Hematopoietic multipotent progenitor cell (in vitro differentiated cells): Measurements from ENCODE around the gene TANC1. TPM values are rescaled to one million over a fixed set of nuclear protein-coding genes. Genes with fewer than 3 reads are reported as not detected.

Experiments
- DNase-seq, 3 donors: peaks; one replicate each; pipeline ENCODE4 v3.0.0-alpha.2; 2011 to 2015; ENCODE audit warnings: low read depth in 2 of 3, low spot score in 2 of 3
- total RNA-seq: library from RNA; depleted of rRNA; stranded (reverse); fragments of >200 nt; gene quantifications from one replicate; pipeline ENCODE4 v1.2.3, GENCODE V29; 2012

The TANC1 gene
- total RNA-seq, 1 donor: 7.3 TPM

DNA sequence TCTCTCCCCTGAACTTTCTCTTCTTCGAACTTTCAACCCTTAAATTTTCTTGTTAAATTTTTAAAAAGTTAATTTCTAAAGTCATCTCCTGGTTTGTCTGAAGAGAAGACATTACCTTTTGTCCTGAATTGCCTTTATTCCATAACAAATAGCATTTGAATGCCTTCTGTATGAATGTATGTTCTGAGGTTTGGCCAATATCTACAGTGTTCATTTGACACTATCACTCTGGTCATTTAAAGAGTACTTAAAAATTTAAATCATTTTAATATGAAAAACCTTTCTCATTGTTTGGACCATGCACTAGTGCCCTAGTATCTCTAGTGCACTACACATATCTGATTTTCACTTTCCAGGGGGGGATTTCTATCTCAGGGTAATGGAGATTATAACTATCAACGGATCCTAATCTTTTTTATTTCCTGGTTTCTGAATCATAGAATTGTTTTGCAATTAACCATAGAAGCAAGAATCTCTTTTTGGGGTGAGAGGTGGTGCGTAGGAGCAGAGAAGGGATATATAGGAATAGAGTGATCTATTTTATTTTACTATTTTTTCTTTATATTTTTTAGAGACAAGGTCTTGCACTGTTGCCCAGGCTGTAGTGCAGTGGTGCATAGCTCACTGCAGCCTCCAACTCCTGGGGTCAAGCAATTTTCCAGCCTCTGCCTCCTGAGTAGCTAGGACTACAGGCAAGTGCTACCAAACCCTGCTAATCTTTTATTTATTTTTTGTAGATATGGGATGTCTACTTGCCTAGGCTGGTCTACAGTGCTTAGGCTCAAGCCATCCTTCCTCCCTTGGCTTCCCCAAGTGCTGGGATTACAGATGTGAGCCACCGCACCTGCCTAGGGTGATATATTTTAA is 25.5 kb downstream of the TANC1 start:
- DNase-seq: no peak

DNA sequence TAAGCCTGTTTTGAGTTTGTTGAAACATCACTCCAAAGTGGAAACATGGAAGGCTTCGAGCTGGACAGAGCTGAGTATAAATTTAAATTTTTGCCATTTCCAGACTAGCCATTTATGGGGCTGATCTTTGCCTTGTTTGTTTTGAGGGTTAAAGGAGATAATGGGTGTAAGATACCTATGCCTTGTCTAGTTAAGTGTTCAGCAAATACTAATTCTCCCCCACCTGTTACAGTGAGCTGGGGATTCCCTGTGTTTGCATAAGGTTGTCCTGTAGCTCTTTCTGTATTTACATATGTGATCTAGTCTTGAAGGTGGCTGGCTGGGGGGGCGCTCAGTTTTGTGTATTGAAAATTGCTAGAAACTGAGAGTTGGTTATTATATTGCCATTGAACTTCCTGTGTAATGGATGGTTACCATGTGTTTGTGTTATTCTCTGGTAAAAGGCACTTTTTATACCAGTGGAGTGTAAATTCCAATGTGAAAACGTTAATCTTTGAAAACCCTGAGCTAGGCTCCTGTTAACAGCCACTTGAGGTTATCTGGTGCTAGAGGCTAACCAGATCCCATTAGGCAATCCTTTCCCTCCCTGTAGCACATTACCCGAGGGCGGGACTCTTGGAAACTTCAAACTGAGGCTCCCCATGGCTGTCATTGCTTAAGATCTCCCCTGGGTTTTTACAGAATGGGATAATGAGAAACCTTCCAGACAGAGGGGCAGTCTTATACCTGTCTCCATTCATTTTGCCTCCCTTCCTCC is 26.7 kb downstream of the TANC1 start:
- DNase-seq: no peak

DNA sequence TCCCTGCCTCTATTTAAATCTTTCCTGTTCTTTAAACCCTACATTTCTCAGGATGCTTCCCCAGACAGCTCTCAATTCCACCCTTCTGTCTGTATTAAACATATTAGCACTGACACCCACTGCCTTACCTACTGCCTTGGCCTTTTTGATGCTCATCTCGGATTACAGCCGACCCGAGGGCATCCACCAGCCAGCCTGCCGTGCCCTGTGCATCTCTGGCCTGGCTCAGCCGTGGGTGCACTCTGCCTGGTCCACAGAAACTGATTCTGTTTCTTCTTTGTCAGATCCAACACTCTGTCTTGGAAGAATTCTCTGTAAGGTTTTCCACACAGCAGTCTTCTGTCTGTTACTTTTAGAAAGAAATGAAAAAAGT is 27.2 kb downstream of the TANC1 start:
- DNase-seq: no peak

DNA sequence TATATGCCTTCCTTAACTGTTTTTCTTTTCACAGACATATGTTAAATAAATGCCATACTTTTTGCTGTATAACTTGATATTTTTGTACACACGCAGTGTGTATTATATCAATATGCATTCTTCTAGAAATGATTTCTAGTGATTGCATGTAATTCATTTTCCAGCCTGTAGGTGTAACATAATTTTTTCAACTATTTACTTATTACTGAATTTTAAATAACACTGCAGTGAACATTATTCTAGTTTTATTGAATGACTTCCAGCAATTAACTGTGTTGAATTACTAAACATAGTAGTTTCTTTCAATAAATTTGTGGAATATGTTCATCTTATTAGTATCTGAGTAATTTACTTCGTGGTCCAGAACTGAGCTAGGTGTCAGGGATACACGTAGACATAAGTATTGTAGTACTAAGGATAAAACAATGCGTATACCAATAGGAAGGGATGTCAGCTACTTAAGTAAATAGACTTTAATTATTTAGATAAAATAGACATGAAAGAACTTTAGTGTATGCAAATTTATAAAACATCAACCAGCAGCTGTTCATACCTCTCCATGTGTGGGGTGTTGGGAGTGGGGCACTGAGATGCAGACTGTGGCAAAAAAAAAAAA is 28.0 kb downstream of the TANC1 start:
- DNase-seq: no peak

DNA sequence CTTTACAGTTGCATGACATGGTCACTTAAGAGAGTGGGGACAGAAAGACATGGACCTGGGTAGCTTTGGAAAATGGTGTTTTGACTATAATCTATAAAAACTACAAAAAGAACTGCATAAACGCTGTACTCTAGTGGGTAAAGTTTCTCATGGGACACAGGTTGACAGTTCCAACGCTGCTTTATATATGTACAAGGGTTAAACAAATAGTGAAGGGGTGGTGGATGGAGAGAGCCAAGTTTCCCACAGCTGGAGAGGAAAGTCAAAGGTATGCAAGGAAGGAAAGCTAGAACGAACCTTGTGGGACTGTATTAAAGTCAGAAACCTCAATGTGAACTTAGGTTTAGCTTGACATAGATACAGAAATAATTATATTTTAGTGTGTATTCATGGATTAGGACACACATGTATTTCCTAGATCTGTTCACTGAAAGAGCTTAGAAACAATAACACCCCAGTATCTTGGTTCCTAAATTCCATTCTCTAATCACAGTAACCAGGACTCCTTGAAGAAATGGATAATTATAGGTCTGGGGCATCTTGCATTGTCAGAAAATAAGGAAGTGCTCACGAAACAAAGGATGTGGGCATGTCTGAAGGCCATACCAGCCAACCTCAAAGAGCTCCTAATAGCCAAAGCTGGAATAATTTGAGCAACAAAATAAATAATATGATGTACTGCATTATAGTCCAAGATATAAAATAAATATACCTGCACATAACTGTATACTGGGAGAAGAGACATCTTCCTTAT is 28.8 kb downstream of the TANC1 start:
- DNase-seq: peak in 2 of 3 donors; percentile 12 to 48

DNA sequence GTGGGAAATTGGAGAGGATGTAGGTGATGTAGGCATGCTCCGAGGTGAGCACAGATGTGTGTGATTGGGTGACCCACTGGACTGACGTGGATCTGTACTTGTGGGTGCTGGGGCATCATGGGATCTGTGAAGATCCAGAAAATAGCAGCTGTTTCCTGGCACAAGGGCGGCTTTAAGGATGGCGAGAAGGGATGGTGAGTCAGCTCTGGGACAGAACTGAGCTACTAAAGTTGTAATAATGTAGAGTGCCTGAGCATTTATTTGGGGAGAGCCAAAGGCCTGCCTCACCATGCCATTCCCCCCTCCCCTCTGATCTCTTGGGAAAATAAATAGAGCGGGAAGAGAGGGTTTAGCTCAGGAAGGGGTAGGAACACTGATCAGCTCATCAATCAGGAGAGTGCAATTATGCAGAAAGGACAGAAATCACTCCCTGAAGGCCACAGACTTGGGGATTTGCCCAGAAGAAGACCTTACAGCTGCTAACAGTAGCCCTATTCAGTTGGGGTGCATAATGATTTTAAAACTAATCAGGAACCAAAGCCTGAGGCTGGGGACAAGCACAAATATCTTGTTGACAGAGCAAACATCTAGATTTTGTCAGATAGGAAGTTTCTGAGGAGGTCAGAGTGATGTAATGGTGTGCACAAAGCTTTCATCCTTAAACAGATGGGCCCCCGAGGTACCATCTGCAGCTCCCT is 30.3 kb downstream of the TANC1 start:
- DNase-seq: no peak

DNA sequence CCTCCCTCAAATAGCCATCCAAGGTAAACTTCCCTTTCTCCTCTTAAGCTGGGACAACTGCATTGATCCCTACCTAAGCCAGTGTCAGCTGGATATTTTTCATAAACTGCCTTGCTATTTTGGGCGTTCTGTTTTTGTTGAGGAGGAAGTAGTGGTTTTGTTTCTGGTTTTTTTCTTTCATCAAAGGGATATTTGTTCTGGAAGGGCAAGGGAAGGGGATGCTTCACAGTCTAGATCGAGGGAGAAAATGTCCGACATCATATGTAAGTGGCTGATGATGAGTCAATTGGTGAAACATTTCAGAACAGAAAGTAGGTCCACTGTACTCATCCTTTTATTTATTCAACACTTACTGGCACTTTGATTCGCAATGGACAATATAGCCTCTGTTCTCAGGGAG is 31.0 kb downstream of the TANC1 start:
- no peak for DNase-seq

DNA sequence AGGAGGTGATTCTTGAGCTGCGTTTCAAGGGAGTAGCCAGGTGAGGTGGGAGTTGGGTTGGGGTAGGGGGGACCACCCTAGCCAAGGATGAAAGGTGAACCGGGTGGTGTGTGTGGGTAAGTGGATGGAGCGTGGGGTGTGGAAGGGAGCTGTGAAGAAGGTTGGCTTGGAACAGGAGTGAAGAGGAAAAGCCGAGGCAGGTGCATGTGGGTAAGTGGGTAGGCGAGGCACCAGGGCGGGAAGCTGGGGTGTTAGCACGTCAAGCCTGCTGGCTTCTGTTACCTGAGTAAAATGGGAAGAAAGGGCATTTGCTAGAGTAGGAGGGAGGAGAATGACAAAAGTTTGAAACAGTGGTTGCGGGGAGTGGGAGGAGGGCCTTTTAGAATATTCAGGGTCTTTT is 31.6 kb downstream of the TANC1 start:
- DNase-seq: no peak

DNA sequence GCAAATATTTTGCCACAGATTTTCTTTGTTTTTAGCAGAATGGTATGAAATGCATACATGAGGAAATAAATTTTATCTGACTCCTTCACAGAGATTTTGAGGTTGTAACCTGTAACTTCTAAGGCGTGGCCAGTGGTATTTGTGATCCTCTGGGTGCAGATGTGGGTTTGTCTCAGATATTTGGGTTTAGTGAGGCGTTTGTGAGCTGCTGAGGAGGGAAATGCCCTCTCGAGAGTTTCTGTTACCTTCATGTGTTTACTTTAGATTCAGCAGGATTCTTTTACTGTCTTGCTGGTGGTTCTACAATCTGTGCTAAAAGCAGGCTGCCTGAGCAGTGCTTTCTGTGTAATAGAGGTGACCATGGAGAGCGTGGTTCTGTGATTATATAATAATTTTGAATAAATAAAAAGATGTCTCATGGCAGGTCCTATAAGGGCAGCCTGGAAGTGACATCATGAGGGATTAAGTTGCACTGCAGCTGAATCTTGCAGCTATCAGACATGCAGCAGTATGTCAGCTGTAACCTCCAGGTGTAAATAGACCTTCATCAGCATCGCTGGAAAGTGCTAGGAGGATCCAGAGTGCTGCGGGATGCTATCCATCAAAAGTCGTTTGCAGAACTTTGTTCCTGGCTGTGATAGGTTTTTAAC is 34.1 kb downstream of the TANC1 start:
- no peak for DNase-seq

DNA sequence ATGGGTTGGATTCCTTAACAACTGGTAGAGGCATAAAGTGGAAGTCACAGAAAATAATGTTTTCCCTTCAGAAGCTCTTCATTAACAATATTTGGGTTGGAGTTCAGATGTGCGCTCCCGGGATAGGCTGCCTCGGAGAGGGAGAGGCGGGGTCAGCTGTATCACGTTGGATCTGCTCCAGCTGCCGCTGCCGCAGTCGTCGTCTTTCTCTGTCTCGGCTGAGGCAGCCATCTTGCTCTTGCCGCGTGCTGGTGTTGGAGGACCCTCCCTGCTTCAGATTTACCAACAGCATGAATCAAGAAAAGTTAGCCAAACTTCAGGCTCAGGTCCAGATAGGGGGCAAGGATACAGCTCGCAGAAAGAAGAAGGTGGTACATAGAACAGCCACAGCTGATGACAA is 35.1 kb downstream of the TANC1 start:
- no peak for DNase-seq

DNA sequence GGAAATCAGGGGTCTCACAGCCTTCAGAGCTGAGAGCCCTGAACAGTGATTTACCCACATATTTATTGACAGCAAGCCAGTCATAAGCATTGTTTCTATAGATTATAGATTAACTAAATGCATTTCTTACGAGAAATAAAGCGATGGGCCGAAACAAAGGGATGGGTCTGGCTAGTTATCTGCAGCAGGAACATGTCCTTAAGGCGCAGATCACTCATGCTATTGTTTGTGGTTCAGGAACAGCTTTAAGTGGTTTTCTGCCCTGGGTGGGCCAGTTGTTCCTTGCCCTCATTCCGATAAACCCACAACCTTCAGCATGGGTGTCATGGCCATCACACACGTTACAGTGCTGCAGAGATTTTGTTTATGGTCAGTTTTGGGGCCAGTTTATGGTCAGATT is 36.4 kb downstream of the TANC1 start:
- DNase-seq: no peak

DNA sequence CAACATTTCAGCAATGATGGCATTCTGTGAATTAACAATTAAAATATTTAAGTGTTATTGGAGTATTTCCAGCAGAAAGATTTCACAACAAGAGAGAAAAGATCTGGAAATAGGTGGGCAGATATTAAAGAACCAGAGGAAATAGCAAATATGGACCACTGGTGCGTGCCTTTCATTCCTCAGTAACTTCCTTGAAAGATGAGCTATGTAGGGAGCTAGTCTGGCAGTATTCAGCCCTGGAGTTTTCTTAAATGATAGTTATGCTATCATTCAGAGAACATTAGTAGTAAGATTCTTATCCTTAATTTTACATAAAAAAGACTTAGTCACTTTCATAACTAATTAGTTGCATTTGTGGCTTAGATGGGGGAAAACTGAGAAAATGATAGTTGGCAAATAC is 41.5 kb downstream of the TANC1 start:
- no peak for DNase-seq

DNA sequence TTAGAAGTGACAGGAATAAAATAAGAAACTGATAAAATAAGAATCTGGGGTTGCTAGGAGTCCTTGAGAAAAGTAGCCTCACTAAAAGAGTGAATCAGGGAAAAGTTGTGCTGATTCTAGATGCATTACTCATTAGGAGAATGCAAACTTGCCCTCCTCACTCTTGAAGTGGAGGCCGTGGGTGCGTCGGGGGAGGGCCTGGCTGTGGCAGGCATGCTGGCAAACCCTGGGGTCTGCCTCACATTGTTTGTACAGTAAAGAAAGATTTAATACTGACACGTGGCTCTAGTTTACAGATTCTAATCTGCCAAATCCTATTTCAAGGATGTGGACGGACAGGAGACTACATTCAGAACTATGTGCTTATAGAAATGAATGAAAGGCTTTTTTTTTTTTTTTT is 41.9 kb downstream of the TANC1 start:
- no peak for DNase-seq

DNA sequence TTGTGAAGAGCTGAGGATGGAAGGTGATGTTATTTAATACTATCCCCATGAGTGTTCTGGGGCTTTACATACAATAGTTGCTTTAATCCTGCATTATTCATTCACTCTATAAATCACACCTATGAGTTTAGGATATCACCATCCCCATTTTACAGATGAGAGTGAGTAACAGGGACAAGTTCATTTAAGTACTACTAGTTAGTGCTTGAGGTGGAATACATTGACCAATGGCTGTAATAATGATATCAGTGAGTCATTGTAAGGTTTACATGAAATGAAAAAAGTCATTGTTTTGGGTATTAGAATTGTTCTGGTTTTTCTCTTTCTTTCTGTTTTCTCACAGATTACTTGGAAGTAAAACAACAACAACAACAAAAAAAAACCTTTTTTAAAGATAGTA is 42.5 kb downstream of the TANC1 start:
- DNase-seq: no peak

DNA sequence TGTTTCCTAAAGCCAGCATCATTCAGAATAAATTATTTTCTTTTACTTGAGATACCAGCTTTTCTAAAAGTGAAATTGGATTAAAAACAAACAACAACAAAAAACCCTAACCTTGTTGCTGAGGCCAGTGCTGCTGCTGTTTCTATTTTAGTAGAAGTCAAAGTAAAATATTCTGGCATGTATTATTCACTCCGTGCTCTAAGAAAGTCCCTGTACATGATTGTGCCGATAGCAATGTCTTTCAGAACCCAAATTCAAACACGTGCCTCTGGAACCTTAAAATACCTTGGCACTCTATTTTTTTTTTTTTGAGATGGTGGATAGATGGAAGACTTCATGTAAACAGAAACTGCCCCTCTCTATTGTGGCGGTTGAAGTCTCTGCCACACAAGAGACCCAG is 43.7 kb downstream of the TANC1 start:
- DNase-seq: no peak

DNA sequence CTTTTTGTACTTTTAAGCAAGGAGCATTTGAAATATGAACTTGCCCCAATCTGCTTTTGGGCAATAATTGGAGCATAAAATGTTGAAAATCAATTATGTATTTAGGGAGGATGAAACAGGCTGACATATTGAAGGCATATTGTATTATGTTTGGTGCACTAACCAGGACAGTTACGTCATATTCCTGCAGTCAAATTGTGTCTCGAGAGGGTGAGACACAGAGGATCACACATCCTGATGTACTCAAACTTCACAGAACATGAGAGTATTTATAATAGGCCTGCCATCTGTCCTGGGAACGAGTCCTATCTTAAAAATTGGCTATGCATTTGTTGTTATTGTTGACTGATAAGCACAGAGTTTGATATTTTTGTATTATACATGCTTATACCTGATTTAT is 44.7 kb downstream of the TANC1 start:
- DNase-seq: no peak

DNA sequence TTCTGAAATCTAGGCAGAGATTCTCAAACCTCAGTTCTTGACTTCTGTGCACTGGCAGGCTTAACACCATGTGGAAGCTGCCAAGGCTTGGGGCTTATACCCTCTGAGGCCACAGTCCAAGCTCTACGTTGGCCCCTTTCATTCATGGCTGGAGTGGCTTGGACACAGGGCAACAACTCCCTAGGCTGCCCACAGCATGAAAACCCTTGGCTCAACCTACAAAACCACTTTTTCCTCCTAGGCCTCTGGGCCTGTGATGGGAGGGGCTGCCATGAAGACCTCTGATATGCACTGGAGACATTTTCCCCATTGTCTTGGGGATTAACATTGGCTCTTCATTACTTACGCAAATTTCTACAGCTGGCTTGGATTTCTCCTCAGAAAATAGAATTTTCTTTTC is 46.7 kb downstream of the TANC1 start:
- no peak for DNase-seq

DNA sequence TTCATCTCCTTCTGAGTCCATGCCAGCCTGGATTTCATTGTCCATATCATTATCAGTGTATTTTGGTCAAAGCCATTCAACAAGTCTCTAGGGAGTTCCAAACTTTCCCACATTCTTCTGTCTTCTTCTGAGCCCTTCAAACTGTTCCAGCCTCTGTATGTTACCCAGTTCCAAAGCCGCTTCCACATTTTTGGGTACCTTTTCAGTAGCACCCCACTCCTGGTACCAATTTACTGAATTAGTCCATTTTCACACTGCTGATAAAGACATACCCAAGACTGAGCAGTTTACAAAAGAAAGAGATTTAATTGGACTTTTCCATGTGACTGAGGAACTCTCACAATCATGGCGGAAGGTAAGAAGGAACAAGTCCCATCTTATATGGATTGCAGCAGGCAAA is 47.4 kb downstream of the TANC1 start:
- DNase-seq: no peak

DNA sequence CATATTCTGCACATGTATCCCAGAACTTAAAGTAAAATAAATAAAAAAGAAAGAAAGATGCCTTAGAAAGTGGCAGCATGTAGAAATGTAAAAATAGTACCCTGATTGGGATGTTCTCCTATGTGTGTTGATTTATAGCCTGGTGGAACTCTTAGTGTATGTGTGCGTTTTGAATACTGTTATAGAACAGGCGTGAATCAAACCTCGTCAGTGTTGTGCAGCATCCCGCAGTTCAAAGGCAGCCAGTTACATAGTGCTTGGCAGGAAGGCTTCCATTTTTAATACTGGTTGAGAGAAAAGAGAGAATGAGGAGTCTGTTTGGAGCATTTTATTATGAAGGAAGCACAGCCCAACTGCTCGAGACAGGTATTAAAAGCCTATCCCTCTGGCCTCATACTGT is 49.4 kb downstream of the TANC1 start:
- DNase-seq: no peak

DNA sequence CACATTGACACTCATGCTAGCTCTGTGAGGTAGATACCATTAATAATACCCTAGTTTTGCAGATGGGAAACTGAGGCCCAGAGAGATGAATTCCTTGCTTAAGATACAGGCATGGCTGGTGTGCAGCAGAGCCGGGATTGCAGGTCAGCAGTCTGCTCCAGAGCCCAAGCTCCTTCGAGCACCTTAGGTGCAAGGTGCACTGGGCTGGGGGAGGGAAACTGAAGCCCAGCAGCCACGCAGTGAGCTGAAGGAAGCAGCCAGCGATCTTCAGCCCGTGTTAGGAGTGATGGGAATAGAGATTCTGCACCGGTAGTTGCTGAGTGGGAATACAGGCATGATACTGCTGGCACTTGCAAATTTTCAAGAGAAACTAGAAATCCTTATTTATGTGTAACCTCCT is 50.6 kb downstream of the TANC1 start:
- no peak for DNase-seq
